ENCODE results near the gene FAM149A.

DNA sequence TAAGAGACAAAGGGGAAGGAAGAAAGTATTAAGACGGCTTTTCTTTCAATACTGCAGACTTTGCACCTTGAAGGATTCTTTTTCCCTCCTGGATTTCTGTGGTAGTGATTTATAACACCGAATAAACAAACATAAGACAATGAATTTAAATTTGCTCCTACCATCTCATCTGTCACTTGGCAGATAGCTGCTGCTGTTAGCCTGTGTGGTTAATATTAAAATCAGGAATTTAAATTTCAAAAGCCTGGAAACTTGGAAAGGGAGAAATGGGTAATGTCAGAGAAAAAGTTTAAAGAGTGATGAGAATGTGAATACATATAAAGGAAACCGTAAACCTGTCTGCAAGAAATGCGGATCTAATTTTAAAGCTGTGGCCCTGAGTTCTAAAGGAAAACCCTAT is 3.4 kb downstream of the FAM149A start:
- TF ChIP-seq, protein P1, sequence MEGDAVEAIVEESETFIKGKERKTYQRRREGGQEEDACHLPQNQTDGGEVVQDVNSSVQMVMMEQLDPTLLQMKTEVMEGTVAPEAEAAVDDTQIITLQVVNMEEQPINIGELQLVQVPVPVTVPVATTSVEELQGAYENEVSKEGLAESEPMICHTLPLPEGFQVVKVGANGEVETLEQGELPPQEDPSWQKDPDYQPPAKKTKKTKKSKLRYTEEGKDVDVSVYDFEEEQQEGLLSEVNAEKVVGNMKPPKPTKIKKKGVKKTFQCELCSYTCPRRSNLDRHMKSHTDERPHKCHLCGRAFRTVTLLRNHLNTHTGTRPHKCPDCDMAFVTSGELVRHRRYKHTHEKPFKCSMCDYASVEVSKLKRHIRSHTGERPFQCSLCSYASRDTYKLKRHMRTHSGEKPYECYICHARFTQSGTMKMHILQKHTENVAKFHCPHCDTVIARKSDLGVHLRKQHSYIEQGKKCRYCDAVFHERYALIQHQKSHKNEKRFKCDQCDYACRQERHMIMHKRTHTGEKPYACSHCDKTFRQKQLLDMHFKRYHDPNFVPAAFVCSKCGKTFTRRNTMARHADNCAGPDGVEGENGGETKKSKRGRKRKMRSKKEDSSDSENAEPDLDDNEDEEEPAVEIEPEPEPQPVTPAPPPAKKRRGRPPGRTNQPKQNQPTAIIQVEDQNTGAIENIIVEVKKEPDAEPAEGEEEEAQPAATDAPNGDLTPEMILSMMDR (conservative IDR thresholded peaks at IDR 0.05; ENCODE audit: low read length), result no peak
- no peak for TF ChIP-seq EZH2phosphoT487 (IDR thresholded peaks at IDR 0.05; ENCODE audit: borderline replicate concordance)

Measured in Loucy (cell line).